SK-N-DZ (cell line): Measurements from ENCODE around the gene ADPRS. TPM values are rescaled to one million over a fixed set of nuclear protein-coding genes. Genes with fewer than 3 reads are reported as not detected.

Experiments
- DNase-seq: peaks from one replicate; pipeline ENCODE4 v3.0.0-alpha.2; 2015; ENCODE audit warnings: low spot score
- polyA plus RNA-seq, 2 experiments: library from polyadenylated mRNA; depleted of rRNA; stranded (reverse); fragments of >200 nt; gene quantifications; 2 replicates each; pipeline ENCODE4 v1.2.3, GENCODE V29; 2014

ADPRS gene
- 51.0 and 56.2 TPM in 2 replicates for polyA plus RNA-seq (2014; cell fraction: cytosol; rRNA removed)
- 32.6 and 39.6 TPM in 2 replicates for polyA plus RNA-seq (2014; cell fraction: nucleus; rRNA removed)

- peak; percentile 85 for DNase-seq
Measured at GRCh38 chr1:36088577-36089392, at the start of gene ADPRS. ADPRS (plus strand) TSS chr1:36088892; CDS start chr1:36088905, 13 bp downstream.

GRCh38 chr1:36040238-36040637 lies 48.5 kb upstream of the ADPRS start:
- DNase-seq: no peak

- DNase-seq: no peak
Measured at GRCh38 chr1:36051821-36052220, 36.9 kb upstream of the ADPRS start.

GRCh38 chr1:36053978-36054377 lies 34.7 kb upstream of the ADPRS start:
- DNase-seq: no peak

GRCh38 chr1:36055706-36056105 lies 33.0 kb upstream of the ADPRS start:
- no peak for DNase-seq

- no peak for DNase-seq
Measured at GRCh38 chr1:36062315-36062714, 26.4 kb upstream of the ADPRS start.

- no peak for DNase-seq
Measured at GRCh38 chr1:36067871-36068270, 20.8 kb upstream of the ADPRS start.

GRCh38 chr1:36068866-36069265 lies 19.8 kb upstream of the ADPRS start:
- DNase-seq: no peak

GRCh38 chr1:36070349-36070748 lies 18.3 kb upstream of the ADPRS start:
- no peak for DNase-seq

GRCh38 chr1:36076979-36077573 lies 11.6 kb upstream of the ADPRS start:
- DNase-seq: no peak

- DNase-seq: no peak
Measured at GRCh38 chr1:36080236-36080635, 8.5 kb upstream of the ADPRS start.

GRCh38 chr1:36080801-36081200 lies 7.9 kb upstream of the ADPRS start:
- DNase-seq: no peak

GRCh38 chr1:36081926-36082485 lies 6.7 kb upstream of the ADPRS start:
- DNase-seq: no peak

GRCh38 chr1:36083219-36083618 lies 5.5 kb upstream of the ADPRS start:
- DNase-seq: no peak

- peak; percentile 64 for DNase-seq
Measured at GRCh38 chr1:36083635-36084496, 4.8 kb upstream of the ADPRS start, which contains the start of gene TEKT2. TEKT2 (plus strand) TSS chr1:36084094; CDS start chr1:36084922, 828 bp downstream.

- DNase-seq: no peak
Measured at GRCh38 chr1:36084497-36085115, 4.1 kb upstream of the ADPRS start.

GRCh38 chr1:36085126-36085525 lies 3.6 kb upstream of the ADPRS start:
- DNase-seq: no peak

- no peak for DNase-seq
Measured at GRCh38 chr1:36085686-36086526, 2.8 kb upstream of the ADPRS start.

GRCh38 chr1:36086529-36087232 lies 2.0 kb upstream of the ADPRS start:
- DNase-seq: no peak
